GM20000 (cell line): ENCODE measurements around the gene CSMD2.
"Not testable (repeated sequence)": the region's sequence is repeated elsewhere in the genome, so short reads cannot be mapped to it uniquely, and the experiment has no call there.

ENCODE experiments used
- DNase-seq: peaks from one replicate; pipeline ENCODE4 v3.0.0; 2012; ENCODE audit warnings: low spot score
- TF ChIP-seq, protein P1 (sequence below): IDR thresholded peaks from 2 replicates; pipeline ENCODE4 v1.5.1; 2012; ENCODE audit warnings: mild to moderate bottlenecking, control low read depth; ENCODE audit errors: extremely low read depth, missing control alignments

The CSMD2 gene

GRCh38 chr1:34086561-34086960, 78.5 kb downstream of the CSMD2 start:
- TF ChIP-seq, protein P1, sequence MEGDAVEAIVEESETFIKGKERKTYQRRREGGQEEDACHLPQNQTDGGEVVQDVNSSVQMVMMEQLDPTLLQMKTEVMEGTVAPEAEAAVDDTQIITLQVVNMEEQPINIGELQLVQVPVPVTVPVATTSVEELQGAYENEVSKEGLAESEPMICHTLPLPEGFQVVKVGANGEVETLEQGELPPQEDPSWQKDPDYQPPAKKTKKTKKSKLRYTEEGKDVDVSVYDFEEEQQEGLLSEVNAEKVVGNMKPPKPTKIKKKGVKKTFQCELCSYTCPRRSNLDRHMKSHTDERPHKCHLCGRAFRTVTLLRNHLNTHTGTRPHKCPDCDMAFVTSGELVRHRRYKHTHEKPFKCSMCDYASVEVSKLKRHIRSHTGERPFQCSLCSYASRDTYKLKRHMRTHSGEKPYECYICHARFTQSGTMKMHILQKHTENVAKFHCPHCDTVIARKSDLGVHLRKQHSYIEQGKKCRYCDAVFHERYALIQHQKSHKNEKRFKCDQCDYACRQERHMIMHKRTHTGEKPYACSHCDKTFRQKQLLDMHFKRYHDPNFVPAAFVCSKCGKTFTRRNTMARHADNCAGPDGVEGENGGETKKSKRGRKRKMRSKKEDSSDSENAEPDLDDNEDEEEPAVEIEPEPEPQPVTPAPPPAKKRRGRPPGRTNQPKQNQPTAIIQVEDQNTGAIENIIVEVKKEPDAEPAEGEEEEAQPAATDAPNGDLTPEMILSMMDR = no peak
- DNase-seq = no peak

DNA sequence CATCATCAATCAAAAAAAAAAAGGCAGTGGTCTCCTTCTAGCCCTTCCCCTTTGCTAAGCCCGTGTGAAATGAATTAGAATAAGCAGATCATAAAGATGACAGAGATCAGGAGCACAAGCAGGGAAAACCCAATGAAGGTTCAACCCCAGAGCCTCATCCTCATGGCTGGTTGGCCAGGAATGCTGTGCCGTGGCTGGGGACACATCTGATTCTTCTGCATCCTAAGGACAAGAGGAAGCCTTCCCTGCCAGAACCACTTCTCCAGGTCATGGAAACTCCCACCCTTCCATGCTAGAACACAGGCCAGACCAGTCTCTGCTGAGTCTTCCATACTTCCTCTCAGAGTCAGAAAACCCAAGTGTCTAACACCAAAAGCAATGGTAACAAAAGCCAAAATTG, 81.1 kb downstream of the CSMD2 start:
- no peak for DNase-seq
- TF ChIP-seq, protein P1 = no peak

DNA sequence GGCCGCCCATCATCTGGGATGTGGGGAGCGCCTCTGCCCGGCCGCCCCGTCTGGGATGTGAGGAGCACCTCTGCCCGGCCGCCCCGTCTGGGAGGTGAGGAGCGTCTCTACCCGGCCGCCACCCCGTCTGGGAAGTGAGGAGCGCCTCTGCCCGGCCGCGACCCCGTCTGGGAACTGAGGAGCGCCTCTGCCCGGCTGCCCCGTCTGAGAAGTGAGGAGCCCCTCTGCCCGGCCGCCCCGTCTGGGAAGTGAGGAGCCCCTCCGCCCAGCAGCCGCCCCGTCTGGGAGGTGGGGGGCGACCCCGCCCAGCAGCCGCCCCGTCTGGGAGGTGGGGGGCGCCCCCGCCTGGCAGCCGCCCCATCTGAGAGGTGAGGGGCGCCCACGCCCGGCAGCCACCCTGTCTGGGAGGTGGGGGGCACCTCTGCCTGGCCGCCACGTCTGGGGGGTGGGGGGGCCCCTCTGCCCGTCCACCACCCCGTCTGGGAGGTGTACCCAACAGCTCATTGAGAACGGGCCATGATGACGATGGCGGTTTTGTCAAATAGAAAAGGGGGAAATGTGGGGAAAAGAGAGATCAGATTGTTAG, 82.9 kb downstream of the CSMD2 start:
- not testable (repeated sequence) for DNase-seq

GRCh38 chr1:34078383-34078782, 86.6 kb downstream of the CSMD2 start:
- TF ChIP-seq, protein P1 = no peak
- DNase-seq = no peak

DNA sequence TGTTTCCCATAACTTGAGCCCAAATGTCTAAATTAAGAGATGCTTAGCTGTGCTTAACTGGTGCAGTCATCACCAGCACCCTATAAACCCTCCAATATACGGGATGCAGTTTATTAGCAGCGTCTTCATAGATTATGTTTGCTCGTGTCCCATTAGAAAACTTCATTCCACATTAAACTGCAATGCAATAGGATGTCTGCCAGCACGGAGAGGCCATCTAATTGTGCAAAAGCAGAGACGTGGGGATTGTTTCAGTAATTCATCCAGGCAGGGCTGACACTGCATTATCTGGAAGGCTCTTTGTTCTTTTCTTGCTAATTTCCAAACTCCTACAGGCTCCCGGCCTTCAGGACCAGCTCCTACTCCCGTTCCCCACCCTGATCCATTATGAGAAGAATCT, 89.5 kb downstream of the CSMD2 start:
- no peak for DNase-seq
- TF ChIP-seq, protein P1 = no peak

DNA sequence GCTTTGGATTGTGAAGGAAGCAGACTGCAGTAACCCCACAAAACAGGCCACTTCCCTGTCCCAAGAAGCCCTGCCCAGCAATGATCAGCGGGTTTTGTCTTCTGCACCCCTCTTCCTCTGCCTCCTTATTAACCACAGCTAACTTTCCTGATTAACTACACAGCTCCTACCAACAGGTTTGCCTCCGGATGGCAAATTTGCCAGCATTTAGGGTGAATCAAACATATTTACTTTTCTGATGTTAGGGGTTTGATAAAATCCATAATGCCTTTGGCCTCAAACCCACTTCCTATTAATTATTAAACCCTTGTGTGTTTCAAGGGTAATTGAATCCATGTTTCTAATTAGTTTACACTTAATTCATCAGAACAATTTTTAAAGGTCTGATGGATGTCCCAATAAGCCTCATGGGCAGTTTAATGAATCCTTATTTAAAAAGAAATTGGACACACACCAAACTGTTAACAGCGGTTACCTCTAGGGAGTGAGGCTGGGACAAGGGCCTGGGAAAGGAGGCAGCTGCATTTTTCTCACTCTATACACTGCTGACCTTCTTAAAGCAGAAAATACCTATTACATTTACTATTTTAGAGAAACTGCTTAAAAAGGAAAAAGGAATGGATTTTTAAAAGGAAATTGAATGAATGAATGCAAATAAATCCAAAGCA, 91.9 kb downstream of the CSMD2 start:
- DNase-seq = no peak
- TF ChIP-seq, protein P1 = no peak

GRCh38 chr1:34070201-34070836, 94.7 kb downstream of the CSMD2 start:
- DNase-seq = no peak
- TF ChIP-seq, protein P1 = no peak
